Hepatocyte (in vitro differentiated cells): ENCODE results near the gene TPK1. TPM values are rescaled to one million over a fixed set of nuclear protein-coding genes. Genes with fewer than 3 reads are reported as not detected.
"Not testable (repeated sequence)": the region's sequence is repeated elsewhere in the genome, so short reads cannot be mapped to it uniquely, and the experiment has no call there.

ENCODE experiments used
- DNase-seq: peaks from one replicate; pipeline ENCODE4 v3.0.0-alpha.2; 2016; ENCODE audit warnings: low spot score
- H2AFZ ChIP-seq: fragments of 200-600 bp; sonication (generic); 2 replicates; pipeline ENCODE4 v1.6.0; 2016; ENCODE audit warnings: antibody characterized with exemption, mild to moderate bottlenecking
- H3K27ac ChIP-seq: fragments of 200-600 bp; sonication (generic); 2 replicates; pipeline ENCODE4 v1.5.1; 2016; ENCODE audit warnings: mild to moderate bottlenecking
- H3K27me3 ChIP-seq: fragments of 200-600 bp; sonication (generic); 2 replicates; pipeline ENCODE4 v1.6.1; 2016
- H3K36me3 ChIP-seq: fragments of 200-600 bp; sonication (generic); replicated peaks from 2 replicates; pipeline ENCODE4 v1.5.1; 2016; ENCODE audit warnings: low read depth; ENCODE audit not compliant: insufficient read depth
- H3K4me1 ChIP-seq: fragments of 200-600 bp; sonication (generic); 2 replicates; pipeline ENCODE4 v1.5.1; 2016; ENCODE audit warnings: mild to moderate bottlenecking, moderate library complexity; ENCODE audit not compliant: insufficient read depth
- H3K4me2 ChIP-seq: fragments of 200-600 bp; sonication (generic); 2 replicates; pipeline ENCODE4 v1.6.0; 2016
- H3K4me3 ChIP-seq: fragments of 200-600 bp; sonication (generic); 2 replicates; pipeline ENCODE4 v1.5.1; 2016; ENCODE audit warnings: mild to moderate bottlenecking
- H3K79me2 ChIP-seq: fragments of 200-600 bp; sonication (generic); 2 replicates; pipeline ENCODE4 v1.6.0; 2017; ENCODE audit warnings: mild to moderate bottlenecking
- H3K9me2 ChIP-seq: fragments of 200-600 bp; sonication (generic); replicated peaks from 2 replicates; pipeline ENCODE4 v1.6.0; 2017; ENCODE audit warnings: mild to moderate bottlenecking; ENCODE audit not compliant: insufficient read depth
- H3K9me3 ChIP-seq: fragments of 200-600 bp; sonication (generic); 2 replicates; pipeline ENCODE4 v1.5.1; 2016; ENCODE audit warnings: low read depth, mild to moderate bottlenecking
- H4K20me1 ChIP-seq: fragments of 200-600 bp; sonication (generic); 2 replicates; pipeline ENCODE4 v1.6.0; 2016; ENCODE audit warnings: mild to moderate bottlenecking; ENCODE audit not compliant: insufficient read depth, poor library complexity, severe bottlenecking
- CTCF ChIP-seq: fragments of 200-600 bp; sonication (generic); IDR thresholded peaks from 2 replicates; pipeline ENCODE4 v1.5.1; 2016; ENCODE audit warnings: antibody characterized with exemption, mild to moderate bottlenecking; ENCODE audit not compliant: poor library complexity
- EZH2 ChIP-seq: fragments of 200-600 bp; sonication (generic); IDR thresholded peaks from 2 replicates; pipeline ENCODE4 v1.6.1; 2016; ENCODE audit warnings: antibody characterized with exemption, mild to moderate bottlenecking, borderline replicate concordance
- EZH2phosphoT487 ChIP-seq: fragments of 200-600 bp; sonication (generic); IDR thresholded peaks from one replicate; pipeline ENCODE4 v1.6.1; 2018; ENCODE audit warnings: antibody characterized with exemption, mild to moderate bottlenecking, low read depth, moderate library complexity; ENCODE audit not compliant: unreplicated experiment, severe bottlenecking
- WGBS: methylation state at CpG from one replicate; pipeline ENCODE4 v1.1.6; 2016; ENCODE audit warnings: low lambda C conversion rate; ENCODE audit errors: missing lambda C conversion rate; 5-methylcytosine and 5-hydroxymethylcytosine counted together
- polyA plus RNA-seq: library from polyadenylated mRNA; unstranded; fragments of >200 nt; fragmentation: Nextera tagmentation; extraction: Ambion mirVana; gene quantifications from 2 replicates; pipeline ENCODE4 v1.2.1, GENCODE V29; 2016
- total RNA-seq: library from RNA; depleted of rRNA; stranded (reverse); fragments of >200 nt; gene quantifications from 2 replicates; pipeline ENCODE4 v1.2.3, GENCODE V29; 2014

Gene TPK1
- total and polyA plus RNA-seq, 2 experiments from 2014 or later: 8.7 to 9.7 TPM

GRCh38 chr7:144579687-144580086 is 256.2 kb downstream of the TPK1 start:
- no peaks in the 10 kb centered on the region for H3K27me3 ChIP-seq
- H4K20me1 ChIP-seq: no peaks in the 10 kb centered on the region
- H2AFZ ChIP-seq: no peak overlapping the region
- no peaks in the 10 kb centered on the region for H3K4me1 ChIP-seq
- no peaks in the 10 kb centered on the region for H3K9me2 ChIP-seq
- no peaks in the 10 kb centered on the region for H3K36me3 ChIP-seq
- H3K27ac ChIP-seq: no peak overlapping the region
- no peak overlapping the region for H3K4me3 ChIP-seq
- no peaks in the 10 kb centered on the region for H3K9me3 ChIP-seq
- H3K4me2 ChIP-seq: no peak overlapping the region
- TF ChIP-seq EZH2phosphoT487 (no peak), EZH2 (no peak), CTCF (no peak)
- 75% methylated on average over 1 of the region's 1 CpG for WGBS
- H3K79me2 ChIP-seq: no peaks in the 10 kb centered on the region
- DNase-seq: no peak

- no peaks in the 10 kb centered on the region for H3K9me3 ChIP-seq
- no peak overlapping the region for H2AFZ ChIP-seq
- TF ChIP-seq EZH2 (no peak), CTCF (no peak), EZH2phosphoT487 (no peak)
- H3K4me1 ChIP-seq: no peaks in the 10 kb centered on the region
- no peaks in the 10 kb centered on the region for H3K79me2 ChIP-seq
- H4K20me1 ChIP-seq: no peaks in the 10 kb centered on the region
- H3K27ac ChIP-seq: no peak overlapping the region
- H3K27me3 ChIP-seq: no peaks in the 10 kb centered on the region
- no peaks in the 10 kb centered on the region for H3K36me3 ChIP-seq
- H3K4me2 ChIP-seq: no peak overlapping the region
- H3K9me2 ChIP-seq: no peaks in the 10 kb centered on the region
- WGBS: 97% methylated on average over 3 of the region's 3 CpGs
- no peak overlapping the region for H3K4me3 ChIP-seq
- no peak for DNase-seq
Measured at GRCh38 chr7:144575456-144575855, 260.4 kb downstream of the TPK1 start.

- 91% methylated on average over 5 of the region's 5 CpGs for WGBS
- H3K9me2 ChIP-seq, H3K4me2 ChIP-seq: not testable (repeated sequence)
Measured at GRCh38 chr7:144574753-144575152, 261.1 kb downstream of the TPK1 start.

GRCh38 chr7:144568233-144568632 is 267.6 kb downstream of the TPK1 start:
- Histone ChIP-seq H3K36me3 (no peaks in the 10 kb centered on the region), H3K27ac (no peak overlapping the region), H3K4me1 (no peaks in the 10 kb centered on the region), H3K27me3 (no peaks in the 10 kb centered on the region), H3K4me2 (no peak overlapping the region), H2AFZ (no peak overlapping the region), H3K9me3 (no peaks in the 10 kb centered on the region), H3K79me2 (no peaks in the 10 kb centered on the region), H3K9me2 (no peaks in the 10 kb centered on the region), H3K4me3 (no peak overlapping the region), H4K20me1 (no peaks in the 10 kb centered on the region)
- no peak for TF ChIP-seq CTCF
- no peak for TF ChIP-seq EZH2
- TF ChIP-seq EZH2phosphoT487: no peak
- 88% methylated on average over 3 of the region's 3 CpGs for WGBS
- no peak for DNase-seq

More at GRCh38 chr7:144574753-144575152, 261.1 kb downstream of the TPK1 start:
- H3K27me3 ChIP-seq, H4K20me1 ChIP-seq, H3K9me3 ChIP-seq, DNase-seq, H3K4me3 ChIP-seq, H3K27ac ChIP-seq, H3K36me3 ChIP-seq, H3K4me1 ChIP-seq, H3K79me2 ChIP-seq, H2AFZ ChIP-seq: not testable (repeated sequence)
